Cardiac septum (tissue), 1 donor: ENCODE results near the gene TRAPPC12. TPM values are rescaled to one million over a fixed set of nuclear protein-coding genes. Genes with fewer than 3 reads are reported as not detected.
"Not testable (repeated sequence)": the region's sequence is repeated elsewhere in the genome, so short reads cannot be mapped to it uniquely, and the experiment has no call there.

Experiments
- DNase-seq: peaks from one replicate; pipeline ENCODE4 v3.0.0-alpha.2; 2020; ENCODE audit warnings: low spot score
- intact Hi-C: fragments of 100-400 bp; cut with DNase I; formaldehyde crosslinking; loops from one replicate; pipeline ENCODE4 v1.14.0; 2022
- long read RNA-seq: library from polyadenylated mRNA; unstranded; transcript quantifications from one replicate; pipeline ENCODE4 v2.0.0, GENCODE V29; 2021
- total RNA-seq: library from RNA; stranded (reverse); fragmentation: NEBNext Ultra II Directional; extraction: Animal tissue kit (Norgen Biotek cat#: 25700); gene quantifications from one replicate; pipeline ENCODE4 v1.2.1, GENCODE V29; 2021
- donor health status: DM: no; HTN: no; CAD: no.

Gene TRAPPC12
- total RNA-seq: 67.5 TPM
- long read RNA-seq, transcript TRAPPC12-201 (12 exons, 2,508 nt): major isoform, 23 of 52 reads
- long read RNA-seq, partial matches to known transcripts: 15 of 52 reads
- long read RNA-seq, other reads (novel, unspliced or antisense): 9 of 52 reads

DNA sequence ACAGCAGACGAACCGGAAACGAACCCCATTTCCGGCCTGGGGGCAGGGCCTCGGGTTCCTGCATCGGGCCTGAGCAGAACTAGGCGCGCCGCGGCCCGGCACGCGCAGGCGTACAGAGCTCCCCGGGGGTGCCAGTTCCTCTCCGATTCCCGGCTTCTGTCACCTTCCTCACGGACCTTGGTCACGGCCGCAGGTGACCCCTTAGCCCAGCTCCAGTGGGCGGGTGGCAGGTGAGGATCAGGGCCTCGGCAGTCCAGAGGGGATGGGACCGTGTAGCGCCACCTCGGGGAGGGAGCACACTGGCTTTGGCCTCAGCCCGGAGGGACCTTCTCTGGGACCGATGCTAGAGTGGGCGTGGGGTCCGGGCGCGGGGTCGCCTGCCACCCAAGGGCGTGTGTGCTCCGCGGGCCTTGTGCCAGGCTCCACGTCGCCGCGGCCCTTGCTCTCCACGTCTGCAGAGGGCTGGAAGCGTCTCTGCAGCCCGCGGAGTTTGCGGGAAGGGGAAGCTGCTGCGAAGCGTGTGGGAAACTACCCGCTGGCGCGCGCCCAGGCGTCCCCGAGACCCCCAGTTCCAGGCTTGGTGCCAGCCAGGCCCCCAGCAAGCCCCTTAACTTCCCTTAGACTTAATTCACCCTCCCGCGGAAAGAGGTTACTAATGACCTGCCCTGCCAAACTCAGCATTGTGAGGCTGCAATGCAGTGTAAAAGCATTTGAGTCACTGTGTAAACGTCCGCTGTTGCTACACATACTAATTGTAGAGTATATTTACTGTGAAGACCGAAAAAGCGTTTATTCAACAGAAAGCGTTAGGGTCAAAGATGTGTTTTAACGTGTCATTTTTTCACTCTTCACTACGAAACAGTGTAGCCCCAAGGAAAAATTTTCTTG is at the start of gene TRAPPC12:
TSS of gene TRAPPC12 (plus strand) at position 48 of the 888 bp plus-strand sequence. CDS start 7,930 bp downstream, outside the sequence.
- DNase-seq: peak; percentile 96
- intact Hi-C loops: loop anchor here (1.0 to 5.0 kb wide), 3 partner anchors 82 to 195 kb away; partner anchors contain the start of genes RNASEH1 and RPS7

DNA sequence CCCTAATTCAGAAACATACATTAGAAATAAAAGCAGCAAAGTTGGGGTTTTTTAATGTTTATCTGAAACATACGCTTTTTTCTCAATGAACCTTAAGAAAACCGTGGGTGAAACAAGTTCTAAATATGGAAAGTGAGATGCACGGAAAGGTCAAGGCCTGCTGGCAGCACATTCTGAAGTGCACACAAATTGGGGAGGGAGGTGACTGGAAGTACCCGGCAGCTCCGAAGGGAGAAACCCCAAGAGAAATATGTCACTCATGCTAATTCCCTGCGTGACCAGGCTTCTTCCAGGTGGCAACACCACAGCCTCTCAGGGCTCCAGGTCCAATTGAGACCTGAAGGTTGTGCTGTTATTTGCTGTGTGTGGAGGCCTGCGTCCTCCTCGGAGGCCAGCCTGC is 47.4 kb upstream of the TRAPPC12 start:
- no peak for DNase-seq
- intact Hi-C loops: no loop called here

DNA sequence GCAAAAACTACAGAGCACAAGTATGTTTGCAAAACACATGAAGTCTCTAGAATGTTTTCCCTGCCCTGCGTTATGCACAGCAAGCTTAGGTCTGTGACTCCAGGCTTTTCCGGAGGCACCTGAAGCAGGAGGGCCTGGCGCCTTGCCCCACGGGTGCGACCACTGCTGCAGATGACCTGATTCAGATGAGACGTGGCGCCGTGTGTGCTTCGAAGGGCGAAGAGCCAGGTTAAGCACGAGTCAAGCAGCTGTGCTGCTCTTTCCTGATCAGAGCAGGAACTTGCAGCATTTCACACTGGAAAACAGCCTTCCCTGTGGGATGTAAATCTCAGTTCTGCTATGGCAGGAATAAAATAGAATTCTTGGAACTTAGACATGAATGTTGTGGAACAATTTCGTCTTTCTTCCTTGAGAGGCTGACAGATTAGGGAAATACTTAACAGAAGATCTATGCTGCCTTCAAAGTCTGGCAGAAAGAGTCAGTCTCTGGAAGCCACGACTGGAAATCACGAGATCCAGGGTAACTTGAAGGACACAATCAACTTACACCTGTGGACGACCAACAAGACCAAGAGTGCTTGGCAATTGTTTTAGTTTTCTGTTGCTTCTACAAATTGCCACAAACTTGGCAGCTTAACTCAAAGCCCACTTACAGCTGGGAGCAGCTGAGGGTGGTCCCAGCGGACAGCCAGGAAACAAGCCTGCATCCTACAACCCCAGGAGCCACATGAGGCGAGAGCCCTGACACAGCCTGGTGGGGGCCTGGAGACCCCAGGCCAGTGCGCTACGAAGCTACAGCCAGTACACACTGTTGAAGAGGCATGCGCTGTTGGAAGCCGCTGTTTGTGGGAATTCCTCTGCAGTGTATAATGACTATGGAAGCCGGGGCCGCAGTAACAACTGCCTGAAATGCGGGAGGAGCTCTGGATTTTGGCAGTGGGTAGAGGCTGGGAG is 44.8 kb upstream of the TRAPPC12 start:
- intact Hi-C loops: no loop called here
- DNase-seq: no peak

DNA sequence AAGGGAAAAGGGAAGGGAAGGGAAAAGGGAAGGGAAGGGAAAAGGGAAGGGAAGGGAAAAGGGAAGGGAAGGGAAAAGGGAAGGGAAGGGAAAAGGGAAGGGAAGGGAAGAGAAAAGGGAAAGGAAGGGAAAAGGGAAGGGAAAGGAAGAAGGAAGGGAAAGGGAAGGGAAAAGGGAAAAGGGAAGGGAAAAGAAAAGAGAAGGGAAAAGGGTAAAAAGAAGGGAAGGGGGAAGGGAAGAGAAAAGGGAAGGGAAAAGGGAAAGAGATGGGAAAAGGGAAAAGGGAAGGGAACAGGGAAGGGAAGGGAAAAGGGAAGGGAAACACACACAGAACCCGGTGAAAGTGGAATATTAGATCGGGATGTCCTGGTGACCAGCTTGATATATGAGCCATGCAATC is 42.6 kb upstream of the TRAPPC12 start:
- intact Hi-C loops: no loop called here
- no peak for DNase-seq

DNA sequence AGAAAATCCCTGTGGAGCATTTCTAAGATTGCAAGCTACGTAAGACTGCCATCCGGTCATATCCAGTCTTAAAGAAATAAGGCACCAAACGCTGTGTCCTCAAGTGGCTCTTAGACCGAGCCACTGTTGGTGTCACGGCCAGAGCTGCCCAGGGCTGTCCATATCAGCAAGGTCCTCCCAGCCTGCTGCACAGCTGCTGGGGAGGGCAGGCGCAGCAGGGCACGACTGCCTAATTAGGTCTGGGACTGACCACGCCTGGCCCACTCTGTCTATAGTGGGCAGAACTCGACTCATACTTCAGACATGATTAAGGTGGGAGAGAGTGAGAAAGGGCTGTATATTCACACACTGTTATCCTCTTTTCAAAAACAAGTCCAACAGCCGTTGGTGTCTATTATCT is 41.2 kb upstream of the TRAPPC12 start:
- intact Hi-C loops: no loop called here
- no peak for DNase-seq

DNA sequence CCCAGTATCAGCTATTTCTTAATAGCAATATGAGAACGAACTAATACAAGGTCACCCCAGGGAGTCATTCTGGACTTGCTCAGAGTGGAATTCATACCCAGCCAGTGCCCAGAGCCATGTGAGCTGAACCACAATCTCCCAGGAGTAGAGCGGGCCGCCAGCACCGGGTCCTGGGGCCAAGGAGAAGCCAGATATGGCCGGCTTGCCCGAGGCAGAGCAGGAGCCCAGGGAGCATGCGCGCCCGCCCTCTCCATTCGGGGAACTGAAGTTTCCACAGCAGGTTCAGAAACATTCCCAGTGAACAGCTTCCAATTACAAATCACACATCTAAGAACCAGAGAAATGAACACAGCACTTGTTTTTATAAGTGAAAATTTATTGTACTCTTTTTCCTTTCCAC is 39.4 kb upstream of the TRAPPC12 start:
- intact Hi-C loops: no loop called here

DNA sequence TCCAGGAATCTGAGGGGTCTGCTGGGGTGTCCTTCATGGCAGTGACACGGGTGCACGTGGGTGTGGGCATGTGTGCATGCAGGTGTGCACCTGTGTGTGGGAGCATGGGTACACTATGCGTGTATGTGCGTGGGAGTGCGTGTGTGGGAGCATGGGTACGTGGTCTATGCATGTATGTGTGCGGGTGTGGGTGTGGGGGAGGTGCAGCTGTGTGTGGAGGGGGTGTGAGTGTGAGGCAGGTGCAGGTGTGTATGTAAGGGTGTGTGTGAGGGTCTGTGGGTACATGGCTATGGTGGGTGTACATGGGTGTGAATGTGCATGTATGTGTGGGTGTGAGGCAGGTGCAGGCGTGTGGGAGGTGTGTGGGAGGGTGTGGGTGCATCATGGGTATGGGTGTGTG is 38.2 kb upstream of the TRAPPC12 start:
- intact Hi-C loops: no loop called here

More for the DNA sequence above, 39.4 kb upstream of the TRAPPC12 start:
- no peak for DNase-seq

DNA sequence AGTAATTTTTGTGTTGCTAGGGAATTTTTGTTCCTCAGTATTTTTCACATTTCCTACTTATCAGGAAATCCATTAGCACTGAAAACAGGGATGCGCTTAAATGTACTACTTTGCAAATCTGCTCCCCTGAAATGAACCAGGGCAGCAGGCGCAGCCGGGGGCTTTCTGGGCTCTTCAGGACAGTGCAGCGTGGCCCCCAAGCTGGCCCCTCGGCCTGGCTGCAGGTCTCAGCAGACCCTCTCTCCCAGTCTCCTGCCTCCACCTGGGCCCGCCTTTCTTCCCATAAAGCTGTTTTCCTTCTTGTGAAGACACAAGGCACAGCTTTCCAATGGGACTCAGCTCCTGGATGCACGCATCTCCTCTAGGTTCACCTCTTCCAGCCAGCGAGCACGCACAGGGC is 37.2 kb upstream of the TRAPPC12 start:
- DNase-seq: no peak
- intact Hi-C loops: no loop called here

More for the DNA sequence above, 38.2 kb upstream of the TRAPPC12 start:
- DNase-seq: no peak

DNA sequence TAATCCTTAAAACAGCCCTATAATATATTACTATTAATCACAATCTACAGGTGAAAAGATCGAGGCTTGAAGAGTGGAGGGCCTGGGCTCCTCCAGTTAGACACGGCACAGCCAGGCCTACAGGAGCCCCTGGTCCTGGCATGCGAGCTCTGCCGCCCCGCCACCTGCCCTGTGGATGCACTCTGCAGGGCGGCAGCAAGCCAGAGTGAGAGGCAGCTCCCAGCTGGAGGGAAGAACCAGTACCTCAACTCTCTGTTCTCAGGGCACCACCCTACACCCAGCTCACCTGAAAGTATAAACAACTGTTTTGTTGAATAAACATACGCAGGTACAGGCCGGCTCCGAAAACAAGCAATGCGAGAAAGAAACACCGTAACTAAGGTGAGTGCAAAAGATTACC is 36.5 kb upstream of the TRAPPC12 start:
- intact Hi-C loops: no loop called here
- no peak for DNase-seq

DNA sequence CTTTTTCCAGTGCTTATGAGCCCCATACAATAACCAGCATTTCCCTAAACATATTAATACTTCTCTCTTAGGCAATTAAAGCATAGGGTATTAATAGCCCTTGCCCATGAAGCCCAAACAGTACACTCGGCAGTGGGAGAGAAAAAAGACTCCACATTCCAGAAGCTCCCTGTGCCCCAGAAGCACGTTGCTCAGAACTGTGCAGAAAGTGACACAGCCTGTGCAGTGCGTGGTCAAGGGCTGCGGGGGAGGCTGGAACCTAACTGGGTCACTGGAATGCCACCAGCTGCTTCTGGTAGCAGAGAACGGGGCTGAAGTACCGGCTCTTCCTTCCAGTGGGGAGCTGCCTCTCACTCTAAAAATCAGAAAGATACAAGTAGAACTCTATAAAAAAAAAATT is 34.6 kb upstream of the TRAPPC12 start:
- DNase-seq: no peak
- intact Hi-C loops: no loop called here

DNA sequence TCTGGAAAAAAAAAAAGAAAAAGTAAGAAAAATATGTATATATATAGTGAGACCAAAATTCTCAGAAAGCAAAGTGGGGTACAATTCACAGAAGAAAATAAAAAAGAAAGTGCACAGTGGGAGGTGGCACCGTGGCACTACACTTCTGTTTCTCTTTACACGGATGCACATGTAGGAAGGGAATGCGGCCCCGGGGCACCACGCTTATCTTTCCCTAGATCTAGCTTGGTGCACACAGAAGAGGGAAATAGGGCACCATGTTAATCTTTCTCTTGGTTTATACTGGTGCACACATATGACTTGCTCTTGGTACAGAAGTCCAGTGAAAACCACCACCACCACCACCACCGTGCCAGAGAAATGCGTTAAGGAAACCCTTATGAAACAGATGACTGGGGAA is 33.9 kb upstream of the TRAPPC12 start:
- intact Hi-C loops: no loop called here
- no peak for DNase-seq

DNA sequence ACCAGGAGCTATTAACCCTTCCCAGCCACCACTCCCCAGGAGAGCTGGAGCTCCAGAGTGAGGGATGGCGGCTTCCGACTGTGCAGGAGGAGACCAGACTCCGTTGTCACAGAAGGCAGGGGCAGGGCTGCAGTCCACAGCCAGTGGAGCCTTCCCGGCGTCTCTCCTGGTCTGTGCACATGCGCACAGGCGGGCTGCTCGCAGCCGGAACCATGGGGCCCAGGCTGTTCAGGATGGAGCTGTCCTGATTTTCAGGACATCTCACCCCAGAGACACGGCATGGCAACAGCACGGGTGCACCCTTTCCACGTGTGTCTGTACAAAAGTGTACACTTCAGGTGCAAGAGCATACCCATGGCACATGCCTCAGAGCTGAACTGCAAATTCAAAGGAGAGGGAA is 30.7 kb upstream of the TRAPPC12 start:
- DNase-seq: no peak
- intact Hi-C loops: no loop called here

DNA sequence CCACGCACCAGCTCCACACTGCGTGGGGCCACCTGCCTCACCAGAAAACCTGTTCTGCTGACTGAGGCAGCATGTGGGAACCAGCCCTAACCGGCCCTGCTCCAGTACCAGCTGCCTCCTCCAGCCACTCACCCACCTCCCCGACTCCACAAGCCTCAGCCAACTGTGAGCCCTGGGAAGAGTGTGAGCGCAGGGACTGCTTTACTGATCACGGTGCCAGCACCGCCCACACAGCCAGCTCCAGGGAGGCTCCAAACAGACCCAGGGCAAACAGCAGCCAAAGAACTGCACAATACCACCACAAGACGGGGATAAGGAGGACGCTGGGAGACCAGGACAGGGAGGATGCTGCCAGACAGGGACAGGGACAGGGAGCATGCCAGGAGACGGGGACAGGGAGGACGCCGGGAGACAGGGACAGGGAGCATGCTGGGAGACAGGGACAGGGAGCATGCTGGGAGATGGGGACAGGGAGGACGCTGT is 30.2 kb upstream of the TRAPPC12 start:
- DNase-seq: no peak
- intact Hi-C loops: no loop called here

DNA sequence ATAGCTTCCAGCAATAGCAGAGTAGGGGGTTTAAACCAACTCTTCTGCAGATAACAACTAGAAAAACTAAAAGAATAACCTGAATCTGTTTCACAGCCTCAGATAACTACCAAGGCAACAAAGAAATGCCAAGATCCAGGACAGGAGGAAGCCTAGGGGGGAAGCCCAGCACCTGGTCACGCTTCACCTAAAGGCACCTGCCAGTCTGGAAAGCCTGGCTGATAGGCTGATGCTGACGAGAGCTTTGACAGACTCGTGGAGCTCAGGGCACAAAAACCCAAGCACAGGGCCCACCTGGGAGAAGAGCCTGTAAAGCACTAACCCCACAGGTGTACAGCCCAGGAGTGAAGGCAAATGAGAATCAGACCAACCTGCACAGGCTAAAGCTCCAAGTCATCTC is 24.5 kb upstream of the TRAPPC12 start:
- no peak for DNase-seq
- intact Hi-C loops: no loop called here

DNA sequence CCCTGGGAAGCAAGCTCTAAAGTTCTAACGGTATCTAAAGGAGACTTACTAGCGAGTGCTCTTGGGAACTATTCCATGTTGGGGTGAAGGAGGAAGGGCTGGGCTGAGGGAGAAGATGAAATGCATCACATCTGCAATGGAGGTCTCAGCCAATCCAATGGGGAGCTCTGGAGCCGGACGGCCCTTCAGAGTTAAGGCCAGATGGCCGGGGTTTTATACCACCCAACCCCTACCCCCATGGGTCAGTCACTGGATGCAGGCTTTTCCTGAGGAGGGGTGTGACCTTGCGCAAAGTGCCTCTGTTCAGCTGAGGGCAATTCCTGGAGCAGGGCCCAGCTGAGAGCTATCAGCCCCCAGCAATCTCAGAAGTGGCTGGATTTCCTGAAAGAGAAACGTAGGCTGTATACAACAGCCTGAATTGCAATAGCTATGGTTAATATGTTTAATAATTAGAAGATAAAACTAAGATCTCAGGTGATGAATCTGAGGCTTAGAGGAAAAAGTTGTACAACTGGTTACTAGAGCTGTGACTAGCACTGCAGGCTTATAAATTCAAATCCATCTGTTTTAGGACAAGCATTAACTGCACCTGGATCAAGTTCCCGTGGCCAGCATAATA is 23.4 kb upstream of the TRAPPC12 start:
- intact Hi-C loops: no loop called here

DNA sequence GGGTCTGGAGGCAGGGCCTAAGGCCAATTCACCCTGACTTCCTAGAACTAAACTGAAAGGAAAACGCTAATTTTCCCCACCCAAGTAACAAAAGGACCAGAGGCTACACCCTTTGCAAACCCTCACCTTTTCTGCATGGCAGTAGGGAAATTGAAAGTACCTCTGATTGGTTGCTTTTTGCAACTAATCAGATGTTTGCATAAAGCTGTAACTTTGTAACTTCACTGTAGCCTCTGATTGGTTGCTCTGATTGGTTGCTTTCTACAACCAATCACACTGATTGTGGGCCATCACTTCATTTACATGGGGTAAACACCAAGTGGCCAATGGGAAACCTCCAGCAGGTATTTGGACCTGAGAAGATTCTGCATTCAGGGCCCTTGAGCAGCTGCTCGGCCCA is 22.7 kb upstream of the TRAPPC12 start:
- DNase-seq: no peak

More for the DNA sequence above, 23.4 kb upstream of the TRAPPC12 start:
- DNase-seq: no peak

DNA sequence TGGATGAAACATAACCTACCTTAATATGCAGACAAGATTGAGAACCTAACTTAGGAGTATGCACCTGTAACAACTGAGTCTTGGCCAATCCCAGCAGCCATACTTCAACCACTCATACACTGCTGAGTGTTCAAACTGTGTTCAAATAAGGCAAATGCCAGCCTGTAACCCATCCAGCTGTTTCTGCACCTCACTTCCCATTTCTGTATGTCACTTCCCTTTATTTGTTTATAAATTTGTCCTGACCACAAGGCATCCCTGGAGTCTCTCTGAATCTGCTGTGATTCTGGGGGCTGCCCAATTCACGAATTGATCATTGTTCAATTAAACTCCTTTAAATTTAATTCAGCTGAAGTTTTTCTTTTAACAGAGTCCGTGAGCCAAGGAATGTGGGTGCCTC is 22.0 kb upstream of the TRAPPC12 start:
- DNase-seq, intact Hi-C loops: not testable (repeated sequence)

More for the DNA sequence above, 22.7 kb upstream of the TRAPPC12 start:
- intact Hi-C loops: no loop called here

DNA sequence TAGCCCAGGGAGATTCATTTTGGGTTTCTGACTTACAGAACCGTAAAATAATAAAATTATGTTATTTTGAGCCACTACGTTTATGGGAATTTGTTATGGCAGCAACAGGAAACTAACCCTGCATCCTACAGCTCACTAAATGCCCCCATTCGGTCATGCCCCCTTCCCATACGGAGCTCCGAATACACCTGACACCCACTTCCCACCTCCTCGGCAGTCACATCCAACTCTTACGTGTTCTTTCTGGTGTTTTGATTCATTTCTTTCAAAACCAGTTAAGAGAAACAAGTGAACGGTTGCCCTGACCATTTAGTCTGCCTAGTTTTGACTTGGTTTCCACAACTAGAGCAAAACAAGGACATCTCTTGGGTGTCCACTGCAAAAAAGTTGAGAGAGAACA is 21.6 kb upstream of the TRAPPC12 start:
- intact Hi-C loops: no loop called here
- DNase-seq: no peak
